B cell (primary cell): ENCODE data around the gene GPR152. TPM values are rescaled to one million over a fixed set of nuclear protein-coding genes. Genes with fewer than 3 reads are reported as not detected.

Experiments used
- ATAC-seq: fragments of 200-7000 bp; cut with Tn5 transposase; one replicate; pipeline ENCODE4 v1.10.0; 2021; ENCODE audit warnings: low read depth, mild to moderate bottlenecking, moderate number of reproducible peaks, moderate library complexity
- CTCF ChIA-PET: fragments of 350-600 bp; sonication (Branson Sonifier 250); formaldehyde crosslinking; loops from one replicate; lab custom pipeline; 2021; ENCODE audit warnings: antibody characterized with exemption, inconsistent platforms; lab: Charles Lee
- POLR2A ChIA-PET: fragments of 350-600 bp; sonication (Branson Sonifier 250); formaldehyde crosslinking; loops from one replicate; lab custom pipeline; 2021; ENCODE audit warnings: antibody characterized with exemption; lab: Charles Lee
- DNase-seq: peaks from one replicate; pipeline ENCODE4 v3.0.0; 2013
- H2AFZ ChIP-seq: 2 replicates; pipeline ENCODE4 v1.6.1; 2012; ENCODE audit warnings: mild to moderate bottlenecking, low read depth, low read length; ENCODE audit not compliant: insufficient read depth, poor library complexity, severe bottlenecking
- H3K27ac ChIP-seq, 2 donors: 1 replicate in 1 of 2; 2 replicates in 1 of 2; pipeline ENCODE4 v1.5.1; 2012 to 2013; ENCODE audit warnings: low read length in 2 of 2, mild to moderate bottlenecking in 2 of 2, moderate library complexity in 1 of 2
- H3K27me3 ChIP-seq, 4 experiments: fragments of 200-600 bp in 1 of 4; sonication (generic) in 1 of 4; replicated peaks in 1 of 4; 1 replicate in 2 of 4; 2 replicates in 2 of 4; pipeline versions ENCODE4 v1.6.1 to v1.7.0; 2013 to 2016; ENCODE audit warnings: low read length in 3 of 4, mild to moderate bottlenecking in 2 of 4, mixed read lengths in 1 of 4, moderate library complexity in 1 of 4; ENCODE audit not compliant: insufficient read depth in 4 of 4, control insufficient read depth in 3 of 4; ENCODE audit errors: control extremely low read depth in 1 of 4
- H3K36me3 ChIP-seq, 2 experiments: replicated peaks in 1 of 2; 1 replicate in 1 of 2; 2 replicates in 1 of 2; pipeline versions ENCODE4 v1.6.1 to v1.7.1; 2013; ENCODE audit warnings: low read length in 1 of 2; ENCODE audit not compliant: insufficient read depth in 2 of 2, control insufficient read depth in 1 of 2; ENCODE audit errors: control extremely low read depth in 1 of 2, extremely low read depth in 1 of 2
- H3K4me1 ChIP-seq, 2 donors: fragments of 200-600 bp in 1 of 2; sonication (generic) in 1 of 2; 1 replicate in 1 of 2; 2 replicates in 1 of 2; pipeline versions ENCODE4 v1.5.1 to v1.6.1; 2013 to 2017; ENCODE audit warnings: low read length in 2 of 2; ENCODE audit not compliant: control insufficient read depth in 2 of 2, insufficient read depth in 2 of 2
- H3K4me2 ChIP-seq: replicated peaks from 2 replicates; pipeline ENCODE3; 2012; ENCODE audit warnings: mild to moderate bottlenecking, low read depth, low read length; ENCODE audit not compliant: poor library complexity, severe bottlenecking
- H3K4me3 ChIP-seq, 5 experiments: fragments of 200-600 bp in 1 of 5; sonication (generic) in 1 of 5; 1 replicate in 3 of 5; 2 replicates in 2 of 5; pipeline versions ENCODE4 v1.5.1 to v1.7.0; 2011 to 2016; ENCODE audit warnings: low read length in 4 of 5, mild to moderate bottlenecking in 4 of 5, low read depth in 2 of 5, control low read depth in 1 of 5, moderate library complexity in 1 of 5; ENCODE audit not compliant: insufficient read depth in 1 of 5; ENCODE audit errors: control extremely low read depth in 1 of 5, extremely low read depth in 1 of 5
- H3K79me2 ChIP-seq: fragments of 200-600 bp; sonication (generic); one replicate; pipeline ENCODE4 v1.6.0; 2016; ENCODE audit warnings: low read length; ENCODE audit not compliant: control insufficient read depth, insufficient read depth
- H3K9ac ChIP-seq: fragments of 200-600 bp; sonication (generic); 2 replicates; pipeline ENCODE4 v1.6.1; 2017; ENCODE audit warnings: mild to moderate bottlenecking, low read length, moderate library complexity
- H3K9me3 ChIP-seq, 3 donors: one replicate each; pipeline versions ENCODE4 v1.6.1 to v1.7.1; 2013; ENCODE audit warnings: low read length in 2 of 3; ENCODE audit not compliant: control insufficient read depth in 2 of 3, insufficient read depth in 1 of 3; ENCODE audit errors: control extremely low read depth in 1 of 3
- H4K20me1 ChIP-seq: 2 replicates; pipeline ENCODE4 v1.6.0; 2012; ENCODE audit warnings: mild to moderate bottlenecking, low read length; ENCODE audit not compliant: insufficient read depth, control insufficient read depth, poor library complexity, severe bottlenecking
- H3K27ac Mint-ChIP-seq: one replicate; pipeline ENCODE4 v1.8.0; 2021; ENCODE audit warnings: mixed read lengths
- H3K27me3 Mint-ChIP-seq: one replicate; pipeline ENCODE4 v1.8.0; 2021; ENCODE audit warnings: mixed read lengths
- H3K4me1 Mint-ChIP-seq: one replicate; pipeline ENCODE4 v1.8.0; 2021; ENCODE audit warnings: mixed read lengths
- H3K4me3 Mint-ChIP-seq: one replicate; pipeline ENCODE4 v1.8.0; 2021; ENCODE audit warnings: mixed read lengths
- H3K9me3 Mint-ChIP-seq: one replicate; pipeline ENCODE4 v1.8.0; 2022; ENCODE audit warnings: mixed read lengths; ENCODE audit not compliant: insufficient read depth
- CTCF ChIP-seq: fragments of 200-600 bp; IDR thresholded peaks from one replicate; pipeline ENCODE4 v1.8.0; 2022; ENCODE audit warnings: antibody characterized with exemption, mild to moderate bottlenecking
- EZH2 ChIP-seq: IDR thresholded peaks from 2 replicates; pipeline ENCODE4 v1.6.1; 2012; ENCODE audit warnings: borderline replicate concordance, low read depth, mild to moderate bottlenecking, moderate library complexity, low read length; ENCODE audit not compliant: insufficient read depth, poor library complexity, severe bottlenecking
- whole genome bisulfite sequencing: methylation state at CpG from one replicate; pipeline ENCODE4 v1.1.5; 2013; ENCODE audit warnings: missing lambda C conversion rate; ENCODE audit not compliant: insufficient coverage; 5-methylcytosine and 5-hydroxymethylcytosine counted together
- intact Hi-C: fragments of 100-400 bp; cut with micrococcal nuclease; formaldehyde crosslinking; loops from one replicate; pipeline ENCODE4 v1.10.0; 2022
- polyA plus RNA-seq: library from polyadenylated mRNA; depleted of rRNA; stranded (reverse); fragments of >200 nt; gene quantifications from 2 replicates; pipeline ENCODE4 v1.2.3, GENCODE V29; 2012
- total RNA-seq, 2 donors: library from RNA; stranded (reverse); fragments of 120-200 nt in 1 of 2; gene quantifications; 1 replicate in 1 of 2; 2 replicates in 1 of 2; pipeline versions ENCODE4 v1.2.3 to v1.2.4, GENCODE V29; 2013 to 2022

The GPR152 gene
- total and polyA plus RNA-seq, 2 donors (not counting 1 experiment from before 2014, with no cell fraction given), result 0.24 TPM; not detected in 1

- TF ChIP-seq EZH2 (no peak), CTCF (no peak)
- peaks cover 10% of the 10 kb centered on the region for H4K20me1 ChIP-seq
- peak overlapping the region; percentile 82 to 94 for H3K27ac ChIP-seq
- DNase-seq (no peak), ATAC-seq (no peak)
- peak overlapping the region; percentile 89 for H3K4me3 Mint-ChIP-seq
- H3K9ac ChIP-seq, result peak overlapping the region; percentile 91
- peaks cover 0 to 12% (median 0%) of the 10 kb centered on the region in 3 donors for H3K9me3 ChIP-seq
- intact Hi-C loops, result no loop called here
- H3K27ac Mint-ChIP-seq, result peak overlapping the region; percentile 97
- 83% methylated on average over 3 of the region's 3 CpGs for WGBS
- peak overlapping the region; percentile 97 for H3K4me2 ChIP-seq
- peaks cover 54 to 90% of the 10 kb centered on the region in 2 donors for H3K4me1 ChIP-seq
- H3K27me3 ChIP-seq, result no peaks in the 10 kb centered on the region
- H3K36me3 ChIP-seq, result peaks cover 2 to 9% of the 10 kb centered on the region in 2 experiments
- H3K27me3 Mint-ChIP-seq, result no peaks in the 10 kb centered on the region
- peak overlapping the region; percentile 70 to 78 (median 75) for H3K4me3 ChIP-seq
- ChIA-PET CTCF (interaction anchor here (0.6 to 1.8 kb wide), 7 partner anchors 18 to 164 kb away, joined by 3 to 9 read pairs (median 4); partner anchors contain the start of genes AIP, PPP1CA and PTPRCAP), POLR2A (interaction anchor here (0.6 to 10.4 kb wide), 22 partner anchors 11 to 844 kb away, joined by 3 to 215 read pairs (median 4); partner anchors contain the start of genes AIP, CLCF1, CORO1B and PITPNM1)
- H3K9me3 Mint-ChIP-seq, result no peaks in the 10 kb centered on the region
- H2AFZ ChIP-seq, result peak overlapping the region; percentile 83
- peaks cover 57% of the 10 kb centered on the region for H3K79me2 ChIP-seq
- peaks cover 61% of the 10 kb centered on the region for H3K4me1 Mint-ChIP-seq
Observed at GRCh38 chr11:67465189-67465510, 12.6 kb upstream of the GPR152 start.
